Lung (tissue), 12 donors: ENCODE data around the gene STON1. TPM values are rescaled to one million over a fixed set of nuclear protein-coding genes. Genes with fewer than 3 reads are reported as not detected.

ENCODE experiments used
- ATAC-seq: fragments of 200-7000 bp; cut with Tn5 transposase; one replicate; pipeline ENCODE4 v1.9.1; 2020; ENCODE audit warnings: moderate number of reproducible peaks; ENCODE audit not compliant: insufficient read depth, low FRiP score
- DNase-seq, 3 donors: peaks; one replicate each; pipeline ENCODE4 v3.0.0-alpha.2; 2013 to 2017
- H3K27ac ChIP-seq, 2 donors: one replicate each; pipeline ENCODE4 v1.5.1; 2013; ENCODE audit warnings: mild to moderate bottlenecking in 2 of 2, moderate library complexity in 2 of 2, control low read depth in 1 of 2, inconsistent platforms in 1 of 2, low read depth in 1 of 2, low read length in 1 of 2
- H3K27me3 ChIP-seq, 3 donors: one replicate each; pipeline ENCODE4 v1.5.1; 2013; ENCODE audit warnings: low read length in 2 of 3; ENCODE audit not compliant: control insufficient read depth in 3 of 3, insufficient read depth in 3 of 3
- H3K36me3 ChIP-seq, 4 donors: one replicate each; pipeline ENCODE4 v1.5.1; 2013; ENCODE audit warnings: low read length in 4 of 4, mild to moderate bottlenecking in 1 of 4, moderate library complexity in 1 of 4; ENCODE audit not compliant: control insufficient read depth in 4 of 4, insufficient read depth in 4 of 4
- H3K4me1 ChIP-seq, 5 donors: one replicate each; pipeline ENCODE4 v1.5.1; 2013; ENCODE audit warnings: low read length in 5 of 5, mild to moderate bottlenecking in 2 of 5, moderate library complexity in 1 of 5; ENCODE audit not compliant: control insufficient read depth in 5 of 5, insufficient read depth in 5 of 5
- H3K4me3 ChIP-seq: one replicate; pipeline ENCODE4 v1.5.1; 2013; ENCODE audit warnings: mild to moderate bottlenecking, control low read depth, moderate library complexity
- H3K9ac ChIP-seq, 2 donors: one replicate each; pipeline ENCODE4 v1.5.1; 2013; ENCODE audit warnings: low read length in 2 of 2, control low read depth in 1 of 2; ENCODE audit not compliant: insufficient read depth in 1 of 2
- H3K9me3 ChIP-seq, 4 donors: one replicate each; pipeline ENCODE4 v1.5.1; 2013; ENCODE audit warnings: low read length in 3 of 4, mild to moderate bottlenecking in 1 of 4, moderate library complexity in 1 of 4; ENCODE audit not compliant: control insufficient read depth in 4 of 4, insufficient read depth in 3 of 4
- WGBS, 2 donors: extraction: QIAGEN DNeasy Blood & Tissue Kit; methylation state at CpG; one replicate each; pipeline ENCODE4 v1.1.7; 2013; 5-methylcytosine and 5-hydroxymethylcytosine counted together
- polyA plus RNA-seq, 2 donors: library from polyadenylated mRNA; stranded (reverse); fragments of 200-250 nt; gene quantifications; one replicate each; pipeline ENCODE4 v1.2.1, GENCODE V29; 2013
- total RNA-seq, 2 donors: library from RNA; depleted of rRNA in 1 of 2; stranded (reverse); fragments of >200 nt in 1 of 2; gene quantifications; one replicate each; pipeline ENCODE4 v1.2.1, GENCODE V29; 2014 to 2021
- TF ChIP-seq, protein P1 (sequence below): IDR thresholded peaks from 2 replicates; pipeline ENCODE4 v1.5.1; 2012; ENCODE audit warnings: mild to moderate bottlenecking; ENCODE audit errors: control extremely low read depth, extremely low read depth
- donor health status: control.
- donor health status: control.
- donor health status: Bipolar disorder and iron deficiency.
- donor health status: healthy.
- donor health status: DM: yes; HTN: yes; CAD: no.

Gene STON1
- total and polyA plus RNA-seq, 4 donors = 3.8 to 35.2 (median 10.5) TPM

- no peak overlapping the region for H3K4me3 ChIP-seq
- DNase-seq = peak in 2 of 3 donors; percentile 78 to 82
- peaks cover 3 to 40% (median 6%) of the 10 kb centered on the region in 5 donors for H3K4me1 ChIP-seq
- H3K27ac ChIP-seq = no peak overlapping the region
- TF ChIP-seq, protein P1, sequence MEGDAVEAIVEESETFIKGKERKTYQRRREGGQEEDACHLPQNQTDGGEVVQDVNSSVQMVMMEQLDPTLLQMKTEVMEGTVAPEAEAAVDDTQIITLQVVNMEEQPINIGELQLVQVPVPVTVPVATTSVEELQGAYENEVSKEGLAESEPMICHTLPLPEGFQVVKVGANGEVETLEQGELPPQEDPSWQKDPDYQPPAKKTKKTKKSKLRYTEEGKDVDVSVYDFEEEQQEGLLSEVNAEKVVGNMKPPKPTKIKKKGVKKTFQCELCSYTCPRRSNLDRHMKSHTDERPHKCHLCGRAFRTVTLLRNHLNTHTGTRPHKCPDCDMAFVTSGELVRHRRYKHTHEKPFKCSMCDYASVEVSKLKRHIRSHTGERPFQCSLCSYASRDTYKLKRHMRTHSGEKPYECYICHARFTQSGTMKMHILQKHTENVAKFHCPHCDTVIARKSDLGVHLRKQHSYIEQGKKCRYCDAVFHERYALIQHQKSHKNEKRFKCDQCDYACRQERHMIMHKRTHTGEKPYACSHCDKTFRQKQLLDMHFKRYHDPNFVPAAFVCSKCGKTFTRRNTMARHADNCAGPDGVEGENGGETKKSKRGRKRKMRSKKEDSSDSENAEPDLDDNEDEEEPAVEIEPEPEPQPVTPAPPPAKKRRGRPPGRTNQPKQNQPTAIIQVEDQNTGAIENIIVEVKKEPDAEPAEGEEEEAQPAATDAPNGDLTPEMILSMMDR = no peak
- no peak overlapping the region for H3K9ac ChIP-seq
- no peaks in the 10 kb centered on the region for H3K27me3 ChIP-seq
- ATAC-seq = no peak
- WGBS, 2 donors = 77 to 85% methylated on average over 3 of the region's 3 CpGs
- no peaks in the 10 kb centered on the region for H3K9me3 ChIP-seq
- peaks cover 0 to 9% (median 8%) of the 10 kb centered on the region in 4 donors for H3K36me3 ChIP-seq
Measured at GRCh38 chr2:48511849-48512470, 18.0 kb upstream of the STON1 start.

GRCh38 chr2:48512571-48512970 lies 17.4 kb upstream of the STON1 start:
- Histone ChIP-seq H3K9me3 (no peaks in the 10 kb centered on the region), H3K9ac (no peak overlapping the region), H3K27me3 (no peaks in the 10 kb centered on the region), H3K27ac (no peak overlapping the region), H3K4me3 (no peak overlapping the region), H3K36me3 (peaks cover 0 to 10% (median 9%) of the 10 kb centered on the region in 4 donors), H3K4me1 (peaks cover 3 to 40% (median 6%) of the 10 kb centered on the region in 5 donors)
- DNase-seq (no peak), ATAC-seq (no peak)
- TF ChIP-seq, protein P1 = no peak
- WGBS, 2 donors = 96% methylated on average over 4 of the region's 4 CpGs

DNA sequence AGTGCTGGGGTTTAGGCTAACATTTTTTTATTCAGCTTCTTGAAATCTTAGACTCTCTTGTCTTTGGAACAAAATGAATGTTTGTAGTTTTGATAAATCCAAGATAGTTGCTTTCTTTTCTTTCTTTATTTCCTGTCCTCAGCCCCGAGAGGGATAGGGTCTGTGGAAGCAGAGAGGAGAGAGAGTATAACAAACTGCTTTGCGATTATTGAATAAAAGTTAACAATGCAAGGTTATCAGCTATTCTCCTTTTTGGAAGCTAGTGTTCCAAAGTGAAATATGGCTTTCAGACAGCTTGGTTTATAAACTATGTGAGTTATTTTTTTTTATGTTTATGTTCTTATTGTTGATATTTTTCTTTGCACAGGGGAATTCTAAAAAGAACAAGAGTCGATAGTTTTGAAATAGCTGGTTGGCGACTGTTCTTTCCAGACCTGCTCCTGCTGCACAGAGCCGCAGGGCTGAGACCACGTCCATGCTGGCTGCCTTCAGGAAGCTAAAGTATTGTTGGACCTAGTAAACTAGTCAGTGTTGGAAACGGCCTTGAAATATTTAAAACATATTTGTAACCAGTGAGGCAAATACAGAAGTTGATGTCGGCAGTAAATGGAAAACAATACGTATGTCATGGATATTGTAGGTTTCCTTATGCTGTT lies 15.5 kb upstream of the STON1 start:
- Histone ChIP-seq H3K36me3 (peaks cover 0 to 15% (median 11%) of the 10 kb centered on the region in 4 donors), H3K27ac (peak overlapping the region in 1 of 2 donors; percentile 53)

More for the DNA sequence above, 15.5 kb upstream of the STON1 start:
- TF ChIP-seq, protein P1 = no peak
- Histone ChIP-seq H3K9me3 (no peaks in the 10 kb centered on the region), H3K4me1 (peaks cover under 1 to 27% (median 4%) of the 10 kb centered on the region in 5 donors), H3K9ac (no peak overlapping the region), H3K4me3 (no peak overlapping the region), H3K27me3 (no peaks in the 10 kb centered on the region)
- 76 to 80% methylated on average over 9 of the region's 9 CpGs for WGBS, 2 donors
- DNase-seq (no peak), ATAC-seq (no peak)
